H1 (cell line): ENCODE data around the gene TCF25. TPM values are rescaled to one million over a fixed set of nuclear protein-coding genes. Genes with fewer than 3 reads are reported as not detected.

Source experiments
- CTCF ChIA-PET: fragments of 300-600 bp; sonication (Branson Sonifier 250); formaldehyde crosslinking; loops from one replicate; lab custom pipeline; 2021; ENCODE audit not compliant: partially characterized antibody; lab: Charles Lee
- POLR2A ChIA-PET: fragments of 300-600 bp; sonication (Branson Sonifier 250); formaldehyde crosslinking; loops from one replicate; lab custom pipeline; 2021; ENCODE audit warnings: inconsistent platforms; ENCODE audit not compliant: partially characterized antibody; lab: Charles Lee
- DNase-seq, 2 experiments: peaks; one replicate each; pipeline versions ENCODE4 v3.0.0 to v3.0.0-alpha.2; 2010 to 2022; ENCODE audit warnings: low spot score in 2 of 2, low read depth in 1 of 2, mixed read lengths in 1 of 2
- FAIRE-seq: peaks from 2 replicates; lab custom pipeline; 2011; peaks lifted over from hg19 to GRCh38; lab: Jason Lieb, UNC
- H2AFZ ChIP-seq: 2 replicates; pipeline ENCODE4 v1.8.1; 2012; ENCODE audit warnings: low read length, inconsistent platforms
- H2AK5ac ChIP-seq: 2 replicates; pipeline ENCODE4 v1.6.1; 2013; ENCODE audit warnings: low read depth, low read length
- H2BK120ac ChIP-seq: replicated peaks from 2 replicates; pipeline ENCODE3; 2013; ENCODE audit warnings: low read depth, low read length, inconsistent platforms
- H2BK12ac ChIP-seq: 2 replicates; pipeline ENCODE4 v1.6.1; 2013; ENCODE audit warnings: low read depth, low read length
- H2BK15ac ChIP-seq: 2 replicates; pipeline ENCODE4 v1.6.1; 2013; ENCODE audit warnings: low read length
- H2BK20ac ChIP-seq: 2 replicates; pipeline ENCODE4 v1.6.1; 2013; ENCODE audit warnings: low read length
- H2BK5ac ChIP-seq: 2 replicates; pipeline ENCODE4 v1.6.1; 2013; ENCODE audit warnings: low read depth, low read length
- H3K14ac ChIP-seq: 2 replicates; pipeline ENCODE4 v1.6.1; 2013; ENCODE audit warnings: inconsistent platforms; ENCODE audit not compliant: insufficient read length
- H3K18ac ChIP-seq: 2 replicates; pipeline ENCODE4 v1.6.1; 2013; ENCODE audit warnings: low read length; ENCODE audit errors: extremely low read depth
- H3K23ac ChIP-seq: 2 replicates; pipeline ENCODE4 v1.6.1; 2013; ENCODE audit warnings: inconsistent platforms; ENCODE audit not compliant: insufficient read length
- H3K23me2 ChIP-seq: 2 replicates; pipeline ENCODE4 v1.6.1; 2013; ENCODE audit warnings: low read depth, low read length
- H3K27ac ChIP-seq: 2 replicates; pipeline ENCODE4 v1.6.1; 2011; ENCODE audit warnings: low read depth, low read length, inconsistent platforms
- H3K27me3 ChIP-seq, 4 experiments: replicated peaks in 1 of 4; 1 replicate in 1 of 4; 2 replicates in 3 of 4; pipeline versions ENCODE4 v1.6.1 to v1.8.1; 2011 to 2013; ENCODE audit warnings: low read length in 3 of 4, mild to moderate bottlenecking in 3 of 4, inconsistent platforms in 2 of 4, mixed read lengths in 2 of 4, moderate library complexity in 1 of 4; ENCODE audit not compliant: control insufficient read depth in 3 of 4, insufficient read depth in 3 of 4; ENCODE audit errors: extremely low read depth in 1 of 4
- H3K36me3 ChIP-seq, 4 experiments: 2 replicates each; pipeline versions ENCODE4 v1.6.1 to v1.8.1; 2011 to 2013; ENCODE audit warnings: mild to moderate bottlenecking in 4 of 4, low read length in 3 of 4, moderate library complexity in 2 of 4, control low read depth in 1 of 4, inconsistent platforms in 1 of 4; ENCODE audit not compliant: insufficient read depth in 4 of 4, control insufficient read depth in 2 of 4
- H3K4ac ChIP-seq: replicated peaks from 2 replicates; pipeline ENCODE3; 2013; ENCODE audit warnings: low read length, low read depth, mixed read lengths, inconsistent platforms; ENCODE audit not compliant: insufficient read length
- H3K4me1 ChIP-seq, 4 experiments: replicated peaks in 1 of 4; 1 replicate in 1 of 4; 2 replicates in 3 of 4; pipeline versions ENCODE4 v1.6.1 to v1.8.1; 2011 to 2013; ENCODE audit warnings: low read length in 3 of 4, inconsistent platforms in 2 of 4, mixed read lengths in 1 of 4; ENCODE audit not compliant: insufficient read depth in 4 of 4, control insufficient read depth in 3 of 4
- H3K4me2 ChIP-seq, 2 experiments: 2 replicates each; pipeline versions ENCODE4 v1.6.1 to v1.8.1; 2011 to 2013; ENCODE audit warnings: low read depth in 2 of 2, low read length in 2 of 2, control low read depth in 1 of 2, inconsistent platforms in 1 of 2, mild to moderate bottlenecking in 1 of 2; ENCODE audit not compliant: insufficient read depth in 1 of 2
- H3K4me3 ChIP-seq, 4 experiments: fragments of 200-600, 300-600 bp in 1 of 4; sonication (generic), shearing (Covaris generic), sonication (Bioruptor Twin) in 1 of 4; 2 replicates each; pipeline versions ENCODE4 v1.5.1 to v1.8.1; 2011 to 2016; ENCODE audit warnings: low read length in 4 of 4, low read depth in 3 of 4, control low read depth in 2 of 4, inconsistent platforms in 2 of 4, mild to moderate bottlenecking in 2 of 4, mixed read lengths in 1 of 4, moderate library complexity in 1 of 4; ENCODE audit not compliant: insufficient read depth in 2 of 4; ENCODE audit errors: extremely low read depth in 1 of 4
- H3K56ac ChIP-seq: replicated peaks from 2 replicates; pipeline ENCODE3; 2013; ENCODE audit warnings: low read depth, mild to moderate bottlenecking, mixed read lengths, low read length, inconsistent platforms; ENCODE audit not compliant: insufficient read length
- H3K79me1 ChIP-seq: 2 replicates; pipeline ENCODE4 v1.6.1; 2013; ENCODE audit warnings: low read depth, low read length, control low read depth
- H3K79me2 ChIP-seq, 2 experiments: 2 replicates each; pipeline versions ENCODE4 v1.6.1 to v1.8.1; 2012 to 2013; ENCODE audit warnings: low read length in 2 of 2, mild to moderate bottlenecking in 2 of 2, inconsistent platforms in 1 of 2; ENCODE audit not compliant: insufficient read depth in 2 of 2, control insufficient read depth in 1 of 2
- H3K9ac ChIP-seq, 4 experiments: replicated peaks in 1 of 4; 1 replicate in 1 of 4; 2 replicates in 3 of 4; pipeline versions ENCODE4 v1.6.1 to v1.8.1; 2011 to 2013; ENCODE audit warnings: low read depth in 3 of 4, low read length in 3 of 4, control low read depth in 2 of 4, mild to moderate bottlenecking in 2 of 4, moderate library complexity in 2 of 4, inconsistent platforms in 1 of 4; ENCODE audit errors: extremely low read depth in 1 of 4
- H3K9me3 ChIP-seq, 2 experiments: 2 replicates each; pipeline versions ENCODE4 v1.6.1 to v1.8.1; 2012 to 2013; ENCODE audit warnings: mild to moderate bottlenecking in 2 of 2, moderate library complexity in 2 of 2, control low read depth in 1 of 2, inconsistent platforms in 1 of 2, low read depth in 1 of 2, low read length in 1 of 2, mixed read lengths in 1 of 2; ENCODE audit not compliant: insufficient read depth in 2 of 2
- H4K20me1 ChIP-seq, 2 experiments: replicated peaks in 1 of 2; 2 replicates each; pipeline versions ENCODE3 to v1.8.1; 2011 to 2013; ENCODE audit warnings: inconsistent platforms in 2 of 2, low read length in 2 of 2, mild to moderate bottlenecking in 1 of 2; ENCODE audit not compliant: insufficient read depth in 2 of 2, control insufficient read depth in 1 of 2
- H4K5ac ChIP-seq: 2 replicates; pipeline ENCODE4 v1.6.1; 2013; ENCODE audit warnings: low read length, low read depth, mixed read lengths, inconsistent platforms; ENCODE audit not compliant: insufficient read length
- H4K8ac ChIP-seq: 2 replicates; pipeline ENCODE4 v1.8.0; 2013; ENCODE audit warnings: mild to moderate bottlenecking, moderate library complexity, low read length, inconsistent platforms; ENCODE audit not compliant: insufficient read depth; ENCODE audit errors: extremely low read depth
- H4K91ac ChIP-seq: replicated peaks from 2 replicates; pipeline ENCODE3; 2013; ENCODE audit warnings: low read length, mixed read lengths, inconsistent platforms; ENCODE audit not compliant: insufficient read length
- EGR1 ChIP-seq: IDR thresholded peaks from 2 replicates; pipeline ENCODE4 v1.6.1; 2011; ENCODE audit warnings: low read depth, low read length, borderline replicate concordance
- SP4 ChIP-seq: IDR thresholded peaks from 2 replicates; pipeline ENCODE4 v1.6.1; 2012; ENCODE audit warnings: low read length, inconsistent platforms
- WGBS, 2 experiments: shearing (Covaris generic) in 1 of 2; methylation state at CpG; one replicate each; pipeline versions ENCODE4 v1.1.6 to v1.1.7; 2013 to 2015; ENCODE audit warnings: low lambda C conversion rate in 2 of 2, mixed read lengths in 2 of 2, inconsistent platforms in 1 of 2, low coverage in 1 of 2, missing lambda C conversion rate in 1 of 2; ENCODE audit not compliant: insufficient replicate concordance in 2 of 2, insufficient coverage in 1 of 2, insufficient read length in 1 of 2; ENCODE audit errors: extremely low coverage in 1 of 2, missing lambda C conversion rate in 1 of 2; 5-methylcytosine and 5-hydroxymethylcytosine counted together
- polyA plus RNA-seq, 7 experiments: library from polyadenylated mRNA; depleted of rRNA in 3 of 7; stranded (reverse) in 5 of 7; unstranded in 2 of 7; fragments of >200 nt in 5 of 7; fragments of 200-250 nt in 2 of 7; gene quantifications; 1 replicate in 5 of 7; 2 replicates in 1 of 7; 4 replicates in 1 of 7; pipeline versions ENCODE4 v1.2.1 to v1.2.3, GENCODE V29; 2011 to 2013; ENCODE audit warnings: missing spikeins in 2 of 7, mixed read lengths in 2 of 7
- total RNA-seq: library from RNA; stranded (reverse); fragmentation: NEBNext Ultra II Directional; extraction: Animal tissue kit (Norgen Biotek cat#: 25700); gene quantifications from 2 replicates; pipeline ENCODE4 v1.2.1, GENCODE V29; 2021

Gene TCF25
- total and polyA plus RNA-seq, 2 of the 8 experiments (the other 6 are each of a cell fraction or from before 2014, with no cell fraction given) = 78.1 to 102 TPM

GRCh38 chr16:89902980-89903379 lies 29.6 kb downstream of the TCF25 start:
- no peak overlapping the region for H2BK20ac ChIP-seq
- FAIRE-seq (no peak), DNase-seq (no peak)
- H3K14ac ChIP-seq = no peak overlapping the region
- no peak overlapping the region for H2BK120ac ChIP-seq
- H2BK15ac ChIP-seq = no peak overlapping the region
- H3K27me3 ChIP-seq = no peaks in the 10 kb centered on the region
- H3K23ac ChIP-seq = no peak overlapping the region
- H3K27ac ChIP-seq = no peak overlapping the region
- no peaks in the 10 kb centered on the region; the same call in 1 of the 2 replicates for H3K23me2 ChIP-seq
- ChIA-PET POLR2A (no interaction called here), CTCF (no interaction called here)
- peaks cover 0 to 14% of the 10 kb centered on the region in 2 experiments; a peak in 3 of 4 replicates for H3K9me3 ChIP-seq
- no peak overlapping the region for H2AFZ ChIP-seq
- no peak overlapping the region for H3K56ac ChIP-seq
- no peak overlapping the region for H4K8ac ChIP-seq
- no peak overlapping the region for H3K9ac ChIP-seq
- H3K4me2 ChIP-seq = no peak overlapping the region
- no peak overlapping the region for H2BK5ac ChIP-seq
- no peaks in the 10 kb centered on the region for H3K79me1 ChIP-seq
- peaks cover 0 to 6% of the 10 kb centered on the region in 2 experiments for H4K20me1 ChIP-seq
- no peaks in the 10 kb centered on the region for H3K79me2 ChIP-seq
- H2AK5ac ChIP-seq = no peak overlapping the region
- H3K36me3 ChIP-seq = peaks cover 7 to 35% (median 22%) of the 10 kb centered on the region in 4 experiments; a peak in 7 of 8 replicates
- no peak overlapping the region for H4K91ac ChIP-seq
- no peak overlapping the region for H3K18ac ChIP-seq
- no peak overlapping the region for H3K4ac ChIP-seq
- H2BK12ac ChIP-seq = no peak overlapping the region
- no peak overlapping the region for H4K5ac ChIP-seq
- no peak overlapping the region for H3K4me3 ChIP-seq
- WGBS, 2 experiments = 94% methylated on average over 11 of the region's 11 CpGs; no CpG with 5 or more reads in 1 of the 2 experiments
- H3K4me1 ChIP-seq = no peaks in the 10 kb centered on the region
- TF ChIP-seq SP4 (no peak), EGR1 (no peak)
